Measurements from ENCODE around the gene CCDC183.

DNA sequence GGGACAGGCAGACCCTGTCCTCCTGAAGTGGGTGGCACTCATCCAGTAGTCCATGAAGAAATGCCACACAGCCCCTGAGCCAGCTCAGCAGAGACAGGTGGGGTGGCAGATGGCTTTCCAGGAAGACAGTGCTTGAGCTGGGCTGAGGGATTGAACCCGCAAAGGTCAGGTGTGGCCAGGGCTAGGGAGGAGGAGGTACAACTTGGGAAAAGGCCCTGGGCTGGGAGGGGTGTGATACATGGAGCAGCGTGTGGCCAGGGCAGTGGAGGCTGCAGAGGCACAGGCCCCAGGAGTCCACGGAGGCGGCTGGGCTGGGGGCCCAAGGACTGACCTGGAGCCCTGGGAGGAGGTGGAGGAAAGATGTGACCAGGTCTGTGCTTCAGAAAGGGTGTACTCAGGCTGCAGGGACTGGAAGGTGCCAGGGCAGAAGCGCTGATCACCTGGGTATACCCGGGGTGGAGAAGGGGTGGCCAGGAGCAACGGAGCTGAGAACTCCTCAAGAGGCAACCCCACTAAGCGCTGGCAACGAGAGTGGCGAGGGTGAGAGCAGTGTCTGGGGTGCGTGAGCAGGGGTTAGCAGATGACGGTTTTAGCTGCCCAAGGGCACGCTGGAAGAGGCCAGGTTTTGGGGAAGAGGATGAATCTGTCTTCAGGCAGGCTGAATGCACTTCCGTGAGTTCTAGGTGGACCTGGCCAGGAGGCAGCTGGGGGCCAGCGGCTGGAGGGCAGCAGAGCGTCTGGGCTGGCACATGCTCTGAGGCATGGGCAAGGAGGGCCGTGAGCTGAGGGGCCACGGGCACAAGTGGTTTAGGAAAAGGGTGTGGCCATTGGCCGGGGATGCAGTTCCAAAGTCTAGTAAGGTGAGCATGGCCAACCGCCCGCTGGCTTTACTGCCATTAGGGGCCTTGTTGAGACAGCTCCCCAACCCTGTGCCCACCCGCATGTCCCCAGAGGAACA lies 7.7 kb downstream of the CCDC183 start:
- TF ChIP-seq, protein P1, sequence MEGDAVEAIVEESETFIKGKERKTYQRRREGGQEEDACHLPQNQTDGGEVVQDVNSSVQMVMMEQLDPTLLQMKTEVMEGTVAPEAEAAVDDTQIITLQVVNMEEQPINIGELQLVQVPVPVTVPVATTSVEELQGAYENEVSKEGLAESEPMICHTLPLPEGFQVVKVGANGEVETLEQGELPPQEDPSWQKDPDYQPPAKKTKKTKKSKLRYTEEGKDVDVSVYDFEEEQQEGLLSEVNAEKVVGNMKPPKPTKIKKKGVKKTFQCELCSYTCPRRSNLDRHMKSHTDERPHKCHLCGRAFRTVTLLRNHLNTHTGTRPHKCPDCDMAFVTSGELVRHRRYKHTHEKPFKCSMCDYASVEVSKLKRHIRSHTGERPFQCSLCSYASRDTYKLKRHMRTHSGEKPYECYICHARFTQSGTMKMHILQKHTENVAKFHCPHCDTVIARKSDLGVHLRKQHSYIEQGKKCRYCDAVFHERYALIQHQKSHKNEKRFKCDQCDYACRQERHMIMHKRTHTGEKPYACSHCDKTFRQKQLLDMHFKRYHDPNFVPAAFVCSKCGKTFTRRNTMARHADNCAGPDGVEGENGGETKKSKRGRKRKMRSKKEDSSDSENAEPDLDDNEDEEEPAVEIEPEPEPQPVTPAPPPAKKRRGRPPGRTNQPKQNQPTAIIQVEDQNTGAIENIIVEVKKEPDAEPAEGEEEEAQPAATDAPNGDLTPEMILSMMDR (IDR thresholded peaks at IDR 0.05; ENCODE audit: low read depth, low read length, missing input control): no peak
- TF ChIP-seq RAD21 (IDR thresholded peaks at IDR 0.05) (no peak), GABPA (IDR thresholded peaks at IDR 0.05 in 1 of 2, conservative IDR thresholded peaks at IDR 0.05 in 1 of 2) (no peak), JUND (IDR thresholded peaks at IDR 0.05) (no peak), EGR1 (IDR thresholded peaks at IDR 0.05; ENCODE audit: low read depth in 2 of 2) (no peak), HNF4A (conservative IDR thresholded peaks at IDR 0.05) (no peak)
- TF ChIP-seq, protein P2, sequence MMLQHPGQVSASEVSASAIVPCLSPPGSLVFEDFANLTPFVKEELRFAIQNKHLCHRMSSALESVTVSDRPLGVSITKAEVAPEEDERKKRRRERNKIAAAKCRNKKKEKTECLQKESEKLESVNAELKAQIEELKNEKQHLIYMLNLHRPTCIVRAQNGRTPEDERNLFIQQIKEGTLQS (IDR thresholded peaks at IDR 0.05): no peak
- TF ChIP-seq, protein P3, sequence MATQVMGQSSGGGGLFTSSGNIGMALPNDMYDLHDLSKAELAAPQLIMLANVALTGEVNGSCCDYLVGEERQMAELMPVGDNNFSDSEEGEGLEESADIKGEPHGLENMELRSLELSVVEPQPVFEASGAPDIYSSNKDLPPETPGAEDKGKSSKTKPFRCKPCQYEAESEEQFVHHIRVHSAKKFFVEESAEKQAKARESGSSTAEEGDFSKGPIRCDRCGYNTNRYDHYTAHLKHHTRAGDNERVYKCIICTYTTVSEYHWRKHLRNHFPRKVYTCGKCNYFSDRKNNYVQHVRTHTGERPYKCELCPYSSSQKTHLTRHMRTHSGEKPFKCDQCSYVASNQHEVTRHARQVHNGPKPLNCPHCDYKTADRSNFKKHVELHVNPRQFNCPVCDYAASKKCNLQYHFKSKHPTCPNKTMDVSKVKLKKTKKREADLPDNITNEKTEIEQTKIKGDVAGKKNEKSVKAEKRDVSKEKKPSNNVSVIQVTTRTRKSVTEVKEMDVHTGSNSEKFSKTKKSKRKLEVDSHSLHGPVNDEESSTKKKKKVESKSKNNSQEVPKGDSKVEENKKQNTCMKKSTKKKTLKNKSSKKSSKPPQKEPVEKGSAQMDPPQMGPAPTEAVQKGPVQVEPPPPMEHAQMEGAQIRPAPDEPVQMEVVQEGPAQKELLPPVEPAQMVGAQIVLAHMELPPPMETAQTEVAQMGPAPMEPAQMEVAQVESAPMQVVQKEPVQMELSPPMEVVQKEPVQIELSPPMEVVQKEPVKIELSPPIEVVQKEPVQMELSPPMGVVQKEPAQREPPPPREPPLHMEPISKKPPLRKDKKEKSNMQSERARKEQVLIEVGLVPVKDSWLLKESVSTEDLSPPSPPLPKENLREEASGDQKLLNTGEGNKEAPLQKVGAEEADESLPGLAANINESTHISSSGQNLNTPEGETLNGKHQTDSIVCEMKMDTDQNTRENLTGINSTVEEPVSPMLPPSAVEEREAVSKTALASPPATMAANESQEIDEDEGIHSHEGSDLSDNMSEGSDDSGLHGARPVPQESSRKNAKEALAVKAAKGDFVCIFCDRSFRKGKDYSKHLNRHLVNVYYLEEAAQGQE (IDR thresholded peaks at IDR 0.05): no peak
- TF ChIP-seq, protein P4, sequence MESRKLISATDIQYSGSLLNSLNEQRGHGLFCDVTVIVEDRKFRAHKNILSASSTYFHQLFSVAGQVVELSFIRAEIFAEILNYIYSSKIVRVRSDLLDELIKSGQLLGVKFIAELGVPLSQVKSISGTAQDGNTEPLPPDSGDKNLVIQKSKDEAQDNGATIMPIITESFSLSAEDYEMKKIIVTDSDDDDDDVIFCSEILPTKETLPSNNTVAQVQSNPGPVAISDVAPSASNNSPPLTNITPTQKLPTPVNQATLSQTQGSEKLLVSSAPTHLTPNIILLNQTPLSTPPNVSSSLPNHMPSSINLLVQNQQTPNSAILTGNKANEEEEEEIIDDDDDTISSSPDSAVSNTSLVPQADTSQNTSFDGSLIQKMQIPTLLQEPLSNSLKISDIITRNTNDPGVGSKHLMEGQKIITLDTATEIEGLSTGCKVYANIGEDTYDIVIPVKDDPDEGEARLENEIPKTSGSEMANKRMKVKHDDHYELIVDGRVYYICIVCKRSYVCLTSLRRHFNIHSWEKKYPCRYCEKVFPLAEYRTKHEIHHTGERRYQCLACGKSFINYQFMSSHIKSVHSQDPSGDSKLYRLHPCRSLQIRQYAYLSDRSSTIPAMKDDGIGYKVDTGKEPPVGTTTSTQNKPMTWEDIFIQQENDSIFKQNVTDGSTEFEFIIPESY (IDR thresholded peaks at IDR 0.05): no peak
- TF ChIP-seq, protein P5, sequence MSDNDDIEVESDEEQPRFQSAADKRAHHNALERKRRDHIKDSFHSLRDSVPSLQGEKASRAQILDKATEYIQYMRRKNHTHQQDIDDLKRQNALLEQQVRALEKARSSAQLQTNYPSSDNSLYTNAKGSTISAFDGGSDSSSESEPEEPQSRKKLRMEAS (IDR thresholded peaks at IDR 0.05): no peak
